Activated CD4-positive, alpha-beta T cell treated with anti-CD3 and anti-CD28 coated beads, Interleukin-2, amount 50 U/mL, for 48 hours (primary cell): ENCODE data around the gene EPHA4.

Experiments used
- DNase-seq, 2 experiments: peaks; one replicate each; pipeline ENCODE4 v3.0.0-alpha.2; 2020

EPHA4 gene

GRCh38 chr2:221571025-221571550 lies 1.0 kb downstream of the EPHA4 start:
- DNase-seq: peak in 1 of 2 experiments; percentile 44

- peak; percentile 22 to 23 for DNase-seq
Measured at GRCh38 chr2:221570321-221570935, 1.7 kb downstream of the EPHA4 start.

- no peak for DNase-seq
Measured at GRCh38 chr2:221569871-221570270, 2.2 kb downstream of the EPHA4 start.

GRCh38 chr2:221569425-221569845 lies 2.7 kb downstream of the EPHA4 start:
- no peak for DNase-seq

- no peak for DNase-seq
Measured at GRCh38 chr2:221568299-221568698, 3.8 kb downstream of the EPHA4 start.

GRCh38 chr2:221567809-221568208 lies 4.3 kb downstream of the EPHA4 start:
- no peak for DNase-seq

GRCh38 chr2:221567231-221567760 lies 4.8 kb downstream of the EPHA4 start:
- DNase-seq: no peak

GRCh38 chr2:221563270-221563985 lies 8.7 kb downstream of the EPHA4 start:
- no peak for DNase-seq

GRCh38 chr2:221562226-221562625 lies 9.9 kb downstream of the EPHA4 start:
- DNase-seq: no peak

GRCh38 chr2:221561770-221562169 lies 10.3 kb downstream of the EPHA4 start:
- no peak for DNase-seq

GRCh38 chr2:221559991-221560390 lies 12.1 kb downstream of the EPHA4 start:
- DNase-seq: no peak

GRCh38 chr2:221558107-221558506 lies 14.0 kb downstream of the EPHA4 start:
- DNase-seq: no peak

GRCh38 chr2:221555494-221555846 lies 16.6 kb downstream of the EPHA4 start:
- no peak for DNase-seq

GRCh38 chr2:221554769-221555493 lies 17.2 kb downstream of the EPHA4 start:
- peak in 1 of 2 experiments; percentile 27 for DNase-seq

GRCh38 chr2:221553333-221553732 lies 18.8 kb downstream of the EPHA4 start:
- no peak for DNase-seq

GRCh38 chr2:221552291-221552690 lies 19.8 kb downstream of the EPHA4 start:
- DNase-seq: no peak

GRCh38 chr2:221551864-221552263 lies 20.2 kb downstream of the EPHA4 start:
- no peak for DNase-seq

- no peak for DNase-seq
Measured at GRCh38 chr2:221549143-221549542, 23.0 kb downstream of the EPHA4 start.

- DNase-seq: no peak
Measured at GRCh38 chr2:221546505-221547225, 25.4 kb downstream of the EPHA4 start.

GRCh38 chr2:221541131-221541735 lies 30.9 kb downstream of the EPHA4 start:
- DNase-seq: no peak

GRCh38 chr2:221539246-221539645 lies 32.9 kb downstream of the EPHA4 start:
- DNase-seq: no peak

GRCh38 chr2:221535824-221536223 lies 36.3 kb downstream of the EPHA4 start:
- DNase-seq: no peak
